ENCODE measurements around the gene CEP295NL.

Gene CEP295NL

DNA sequence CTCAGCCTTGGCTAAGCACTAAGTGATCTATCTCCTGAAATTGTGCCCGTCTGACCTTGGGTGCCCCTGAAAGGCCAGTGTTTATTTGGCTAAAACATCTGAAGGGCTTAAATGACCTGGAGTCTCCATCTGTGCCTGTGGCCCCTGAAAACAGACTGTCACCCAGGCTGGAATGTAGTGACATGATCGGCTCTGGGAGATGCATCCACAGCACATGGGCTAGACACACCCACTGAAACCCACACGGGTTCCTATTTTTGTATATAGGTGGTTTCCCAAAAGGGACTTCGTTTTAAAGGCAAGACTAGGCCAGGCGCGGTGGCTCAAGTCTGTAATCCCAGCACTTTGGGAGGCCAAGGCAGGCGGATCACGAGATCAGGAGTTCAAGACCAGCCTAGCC is 13.5 kb downstream of the CEP295NL start:
- no peak for DNase-seq
- TF ChIP-seq, protein P1, sequence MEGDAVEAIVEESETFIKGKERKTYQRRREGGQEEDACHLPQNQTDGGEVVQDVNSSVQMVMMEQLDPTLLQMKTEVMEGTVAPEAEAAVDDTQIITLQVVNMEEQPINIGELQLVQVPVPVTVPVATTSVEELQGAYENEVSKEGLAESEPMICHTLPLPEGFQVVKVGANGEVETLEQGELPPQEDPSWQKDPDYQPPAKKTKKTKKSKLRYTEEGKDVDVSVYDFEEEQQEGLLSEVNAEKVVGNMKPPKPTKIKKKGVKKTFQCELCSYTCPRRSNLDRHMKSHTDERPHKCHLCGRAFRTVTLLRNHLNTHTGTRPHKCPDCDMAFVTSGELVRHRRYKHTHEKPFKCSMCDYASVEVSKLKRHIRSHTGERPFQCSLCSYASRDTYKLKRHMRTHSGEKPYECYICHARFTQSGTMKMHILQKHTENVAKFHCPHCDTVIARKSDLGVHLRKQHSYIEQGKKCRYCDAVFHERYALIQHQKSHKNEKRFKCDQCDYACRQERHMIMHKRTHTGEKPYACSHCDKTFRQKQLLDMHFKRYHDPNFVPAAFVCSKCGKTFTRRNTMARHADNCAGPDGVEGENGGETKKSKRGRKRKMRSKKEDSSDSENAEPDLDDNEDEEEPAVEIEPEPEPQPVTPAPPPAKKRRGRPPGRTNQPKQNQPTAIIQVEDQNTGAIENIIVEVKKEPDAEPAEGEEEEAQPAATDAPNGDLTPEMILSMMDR (IDR thresholded peaks at IDR 0.05), result no peak
- H3K9me3 Mint-ChIP-seq, result no peaks in the 10 kb centered on the region
- peaks cover 8% of the 10 kb centered on the region for H3K36me3 Mint-ChIP-seq (ENCODE audit: low read depth)
- H3K4me1 Mint-ChIP-seq, result peaks cover 64% of the 10 kb centered on the region
- no peak overlapping the region for H3K4me3 Mint-ChIP-seq
- peaks cover 3% of the 10 kb centered on the region for H3K27me3 Mint-ChIP-seq (ENCODE audit: low read depth, poor library complexity)
- no peak overlapping the region for H3K27ac Mint-ChIP-seq

DNA sequence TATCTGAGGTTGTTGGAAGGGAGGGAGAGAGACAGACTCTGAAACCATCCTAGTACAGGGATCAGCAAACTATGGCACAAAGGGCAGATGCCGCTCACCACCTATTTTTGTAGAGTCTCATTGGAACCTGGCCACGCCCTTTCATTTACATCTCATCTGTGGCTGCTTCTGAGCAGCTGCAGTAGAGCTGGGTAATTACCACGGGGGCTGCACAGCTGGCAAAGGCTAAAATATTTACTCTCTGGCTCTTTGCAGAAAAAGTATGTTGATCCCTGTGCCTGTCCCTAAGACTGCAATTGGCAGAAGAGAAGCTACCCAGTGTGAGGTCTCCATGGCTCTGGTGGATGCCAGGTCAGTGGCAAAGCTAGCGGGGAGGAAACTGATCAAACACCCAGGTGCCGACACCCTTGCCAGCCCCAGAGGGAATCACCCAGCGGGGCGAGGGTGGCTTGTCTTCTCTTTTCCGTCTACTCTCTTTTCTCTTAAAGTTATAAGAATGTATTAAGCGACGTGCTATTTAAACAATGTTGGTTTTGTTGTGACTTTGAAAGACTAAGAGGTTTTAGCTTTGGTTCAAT is 14.0 kb downstream of the CEP295NL start:
- Mint-ChIP-seq H3K4me3 (no peak overlapping the region), H3K27ac (no peak overlapping the region), H3K27me3 (ENCODE audit: low read depth, poor library complexity) (peaks cover 3% of the 10 kb centered on the region), H3K36me3 (ENCODE audit: low read depth) (peaks cover 8% of the 10 kb centered on the region), H3K9me3 (no peaks in the 10 kb centered on the region), H3K4me1 (peaks cover 69% of the 10 kb centered on the region)
- DNase-seq, result no peak
- TF ChIP-seq, protein P1 (IDR thresholded peaks at IDR 0.05), result no peak

DNA sequence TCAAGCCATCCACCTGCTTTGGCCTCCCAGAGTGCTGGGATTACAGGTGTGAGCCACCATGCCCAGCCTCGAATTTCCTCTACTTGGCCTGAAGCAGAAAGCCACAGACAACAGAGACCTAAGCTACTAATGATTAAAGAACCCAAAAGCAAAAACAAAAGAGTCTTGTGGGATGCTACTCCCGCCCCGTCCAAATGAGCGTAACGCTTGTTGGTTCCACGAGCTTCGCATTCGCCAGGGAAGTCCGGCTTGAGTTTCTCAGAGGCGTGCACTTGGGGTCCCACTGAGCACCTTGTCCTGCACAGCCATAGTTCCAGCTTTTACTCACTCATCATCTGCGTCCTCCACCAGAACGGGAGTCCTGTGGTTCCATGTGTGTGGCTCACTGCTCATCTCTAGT is 16.0 kb downstream of the CEP295NL start:
- DNase-seq, result no peak
- H3K4me3 Mint-ChIP-seq, result no peak overlapping the region
- H3K4me1 Mint-ChIP-seq, result peaks cover 71% of the 10 kb centered on the region
- H3K36me3 Mint-ChIP-seq (ENCODE audit: low read depth), result peaks cover 8% of the 10 kb centered on the region
- no peaks in the 10 kb centered on the region for H3K27me3 Mint-ChIP-seq (ENCODE audit: low read depth, poor library complexity)
- TF ChIP-seq, protein P1 (IDR thresholded peaks at IDR 0.05), result no peak
- no peaks in the 10 kb centered on the region for H3K9me3 Mint-ChIP-seq
- peak overlapping the region; percentile 51 for H3K27ac Mint-ChIP-seq

DNA sequence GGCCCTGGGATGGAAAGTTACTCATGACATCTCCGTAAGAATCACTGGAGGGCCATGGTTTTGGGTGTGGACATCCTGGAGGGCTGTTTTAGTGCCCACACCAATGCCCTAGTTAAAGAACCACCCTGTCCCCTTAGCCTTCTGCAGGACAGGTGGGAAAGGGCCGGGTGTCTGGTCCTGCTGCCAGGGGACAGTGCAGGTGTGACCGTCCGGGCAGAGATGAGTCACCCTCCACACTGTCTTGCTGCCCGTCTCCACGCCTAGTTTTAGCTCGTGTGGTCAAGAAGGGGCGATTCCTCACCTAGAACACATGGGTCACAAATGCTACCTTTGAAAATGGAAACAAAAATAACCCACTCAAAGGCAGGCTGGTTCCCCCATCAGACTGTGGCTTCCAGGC is 17.0 kb downstream of the CEP295NL start:
- Mint-ChIP-seq H3K4me3 (peak overlapping the region; percentile 39), H3K4me1 (peaks cover 68% of the 10 kb centered on the region), H3K27ac (no peak overlapping the region), H3K27me3 (ENCODE audit: low read depth, poor library complexity) (no peaks in the 10 kb centered on the region), H3K36me3 (ENCODE audit: low read depth) (peaks cover 8% of the 10 kb centered on the region), H3K9me3 (no peaks in the 10 kb centered on the region)
- TF ChIP-seq, protein P1 (IDR thresholded peaks at IDR 0.05), result no peak
- DNase-seq, result no peak

DNA sequence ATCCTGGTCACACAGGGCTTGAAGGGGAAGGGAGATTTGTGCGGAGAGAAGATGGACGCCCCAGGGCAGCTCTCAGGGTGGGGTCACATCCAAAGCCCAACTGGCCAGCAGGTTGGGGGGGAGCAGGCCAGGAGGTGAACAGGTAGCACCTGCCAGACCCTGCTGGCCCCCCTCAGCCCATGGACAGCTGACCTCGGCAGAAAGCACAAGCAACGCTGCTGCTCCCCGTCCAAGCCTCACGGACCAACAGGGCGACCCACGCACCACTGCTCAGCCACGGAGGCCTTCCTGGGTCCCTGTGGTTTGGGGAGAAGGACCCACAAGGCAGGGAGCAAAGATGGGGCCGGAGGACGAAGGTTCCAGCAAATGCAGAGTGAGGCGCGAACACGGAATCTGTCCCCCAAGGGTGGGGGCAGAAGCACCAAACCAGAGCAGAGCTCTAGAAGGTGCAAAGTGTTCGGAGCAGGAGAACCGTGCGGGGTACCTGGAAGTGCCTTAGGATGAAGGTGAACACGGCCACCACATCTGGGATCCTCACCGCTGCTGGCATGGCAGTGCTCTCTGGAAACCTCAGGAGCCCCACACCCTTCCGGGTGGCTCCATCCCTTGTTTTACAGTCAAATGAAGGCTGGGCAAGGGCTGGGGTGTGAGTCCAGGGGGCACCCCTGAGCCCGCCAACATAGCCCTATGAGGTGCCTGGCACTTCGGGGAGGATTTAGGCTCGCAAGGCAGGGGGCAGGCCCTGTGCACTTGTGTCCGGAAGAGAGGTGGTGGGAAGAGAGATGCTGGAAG is 17.9 kb downstream of the CEP295NL start:
- H3K27me3 Mint-ChIP-seq (ENCODE audit: low read depth, poor library complexity), result no peaks in the 10 kb centered on the region
- DNase-seq, result no peak
- TF ChIP-seq, protein P1 (IDR thresholded peaks at IDR 0.05), result no peak

More for the DNA sequence above, 17.9 kb downstream of the CEP295NL start:
- peaks cover 64% of the 10 kb centered on the region for H3K4me1 Mint-ChIP-seq
- no peak overlapping the region for H3K4me3 Mint-ChIP-seq
- no peak overlapping the region for H3K27ac Mint-ChIP-seq
- no peaks in the 10 kb centered on the region for H3K9me3 Mint-ChIP-seq
- H3K36me3 Mint-ChIP-seq (ENCODE audit: low read depth), result peaks cover 8% of the 10 kb centered on the region

Measured in nephron progenitor cell (in vitro differentiated cells).